NCI-H2029 treated with DMSO at 0.1 percent for 48 hours (cell line): ENCODE results near the gene CHST7.

Experiments used
- DNase-seq: peaks from one replicate; lab custom pipeline; 2025; lab: John Stamatoyannopoulos, UW

CHST7 gene

DNA sequence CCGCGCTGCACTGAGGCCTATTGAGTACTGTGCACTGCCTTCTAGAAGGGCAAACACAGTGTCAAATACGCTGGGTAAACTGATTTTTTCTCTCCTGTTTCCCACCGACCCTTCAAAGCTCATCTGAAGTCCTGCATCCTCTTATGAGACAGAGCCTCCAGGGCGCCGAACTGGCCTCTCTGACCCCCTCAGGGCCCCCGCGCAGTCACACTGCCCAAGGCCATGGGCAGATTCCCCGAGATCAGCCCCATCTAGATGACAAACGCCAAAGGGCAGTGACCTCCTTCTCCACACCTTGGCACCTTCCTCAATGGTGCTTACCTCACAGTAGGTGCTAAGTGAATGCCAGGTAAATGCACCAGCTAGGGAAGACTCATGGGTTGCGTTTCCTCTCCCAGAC is 34.4 kb downstream of the CHST7 start:
- no peak for DNase-seq

DNA sequence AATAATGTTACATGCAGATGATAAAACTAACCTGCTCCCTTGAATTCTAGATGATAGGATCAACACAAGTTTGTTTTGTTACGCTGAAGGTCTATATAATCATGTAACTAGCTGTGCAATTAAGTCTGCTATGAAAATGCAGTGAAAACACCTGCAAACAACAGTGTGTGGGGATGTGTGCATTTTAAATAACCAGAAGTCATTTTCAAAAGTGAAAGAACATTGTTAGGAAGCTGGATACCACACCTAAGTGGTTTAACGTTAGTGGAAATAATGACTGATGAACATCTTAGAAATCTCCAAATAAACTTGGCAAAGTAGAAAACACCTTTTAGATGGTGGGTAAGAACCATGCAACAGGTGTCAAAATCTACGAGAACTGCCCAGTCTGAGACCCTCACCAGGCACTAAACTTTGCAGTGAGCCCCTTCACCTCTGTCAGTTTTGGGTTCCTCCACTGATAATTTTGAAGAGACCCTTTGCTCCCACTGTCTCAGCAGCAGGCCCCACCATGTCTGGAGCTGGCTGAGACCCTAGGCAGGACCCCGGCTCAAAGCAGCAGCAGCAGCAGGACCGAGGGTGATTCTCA is 36.6 kb downstream of the CHST7 start:
- no peak for DNase-seq

DNA sequence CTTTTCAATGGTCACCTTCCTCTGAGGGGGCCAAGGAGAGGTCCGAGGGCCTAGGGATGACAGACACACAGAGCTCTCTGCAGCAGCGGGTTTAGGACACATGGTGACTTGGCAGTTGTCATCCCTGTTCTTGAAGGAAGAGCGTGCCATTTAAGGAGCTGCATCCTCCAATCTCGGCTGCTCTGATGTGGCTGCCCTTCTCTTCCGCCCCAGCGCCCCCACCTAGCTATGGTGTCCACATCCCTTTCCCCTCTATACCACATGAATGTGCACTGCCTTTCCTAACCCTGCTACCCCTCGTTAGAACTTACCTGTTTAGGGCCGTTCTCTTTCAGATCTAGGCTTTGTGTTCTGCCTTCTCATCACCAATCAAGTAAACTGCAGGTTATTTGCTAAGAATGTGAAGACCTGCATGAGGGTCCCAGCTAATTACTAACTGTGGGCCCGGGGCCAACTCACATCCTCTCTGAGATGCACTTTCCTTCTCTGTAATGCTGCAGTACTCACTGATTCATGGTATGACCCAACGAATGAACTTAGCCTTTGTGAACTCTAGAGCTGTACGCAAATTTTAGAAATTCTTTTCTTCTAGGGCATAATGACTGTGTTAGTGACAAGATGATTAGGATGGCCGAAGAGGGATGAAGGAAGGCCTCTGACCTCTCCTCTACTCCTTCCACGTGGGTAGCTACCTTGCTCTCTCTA is 38.2 kb downstream of the CHST7 start:
- no peak for DNase-seq

DNA sequence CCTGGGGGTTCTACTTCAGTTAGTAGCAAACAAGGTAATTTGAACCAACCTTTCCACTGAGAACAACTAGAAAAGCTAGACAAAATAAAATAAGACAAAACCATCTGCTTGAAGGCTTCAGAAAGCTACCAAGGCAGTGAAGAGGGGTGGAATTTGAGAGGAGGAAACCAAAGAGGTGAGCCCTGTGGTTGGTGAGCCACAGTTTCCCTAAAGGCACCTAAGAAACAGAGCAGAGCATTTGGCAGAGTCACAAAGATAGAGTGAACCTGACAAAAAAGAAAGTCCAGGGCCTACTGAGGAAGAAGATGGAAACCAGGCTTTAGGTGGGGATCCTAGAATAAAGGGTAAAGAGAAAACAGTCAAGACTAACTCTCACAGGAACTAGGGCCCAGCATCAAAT is 44.3 kb downstream of the CHST7 start:
- DNase-seq, result no peak

DNA sequence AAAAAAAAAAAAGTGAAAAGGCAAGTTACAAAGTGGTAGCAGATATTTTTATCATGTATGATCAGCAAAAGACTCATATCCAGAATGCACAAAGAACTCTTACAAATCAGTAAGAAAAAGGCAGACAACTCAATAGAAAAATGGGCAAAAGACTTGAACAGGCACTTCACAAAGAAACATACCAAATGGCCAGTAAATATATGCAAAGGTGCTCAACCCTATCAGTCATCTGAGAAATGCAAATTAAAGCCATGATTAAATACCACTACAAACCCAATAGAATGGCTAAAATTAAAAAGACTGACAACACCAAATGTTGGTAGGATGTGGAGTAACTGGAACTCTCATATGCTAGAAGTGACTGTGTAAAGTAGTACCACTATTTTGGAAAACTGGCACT is 45.4 kb downstream of the CHST7 start:
- DNase-seq, result no peak

DNA sequence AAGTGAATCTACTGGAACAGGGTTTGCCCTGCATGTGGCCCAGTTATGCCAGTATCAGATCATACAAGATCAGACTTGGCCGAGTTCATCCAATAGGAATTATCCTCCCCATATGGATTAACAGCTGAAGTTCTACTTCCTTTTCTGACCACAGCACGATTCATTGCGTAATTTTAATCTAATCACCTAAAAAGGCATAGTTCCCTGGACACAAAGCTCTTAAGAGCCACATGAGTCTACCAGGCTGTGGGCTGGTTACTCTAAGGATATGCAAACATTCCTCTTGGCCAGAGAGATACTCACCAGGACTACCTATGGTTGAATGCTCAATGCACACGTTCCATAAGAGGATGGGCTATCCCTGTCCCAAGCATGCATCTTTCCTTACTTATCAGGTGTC is 46.9 kb downstream of the CHST7 start:
- DNase-seq, result no peak

DNA sequence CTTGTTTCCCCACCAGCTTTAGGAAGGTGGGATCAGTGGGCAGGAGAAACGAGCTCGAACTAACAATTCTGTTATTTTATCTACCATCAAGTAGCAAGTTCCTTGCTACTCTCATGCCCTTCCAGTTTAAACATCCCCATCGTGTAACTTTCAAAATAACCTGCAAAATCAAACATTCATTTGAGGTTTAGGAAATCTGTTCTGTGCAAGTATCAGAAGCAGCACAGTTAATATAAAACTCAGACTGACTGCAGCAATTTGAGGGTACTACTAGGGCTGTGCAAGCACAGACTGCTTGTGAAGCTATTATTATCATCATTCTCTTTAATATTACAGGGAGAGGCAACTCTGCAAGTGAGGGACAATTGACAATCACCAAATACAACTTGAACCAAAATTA is 48.0 kb downstream of the CHST7 start:
- DNase-seq, result no peak

DNA sequence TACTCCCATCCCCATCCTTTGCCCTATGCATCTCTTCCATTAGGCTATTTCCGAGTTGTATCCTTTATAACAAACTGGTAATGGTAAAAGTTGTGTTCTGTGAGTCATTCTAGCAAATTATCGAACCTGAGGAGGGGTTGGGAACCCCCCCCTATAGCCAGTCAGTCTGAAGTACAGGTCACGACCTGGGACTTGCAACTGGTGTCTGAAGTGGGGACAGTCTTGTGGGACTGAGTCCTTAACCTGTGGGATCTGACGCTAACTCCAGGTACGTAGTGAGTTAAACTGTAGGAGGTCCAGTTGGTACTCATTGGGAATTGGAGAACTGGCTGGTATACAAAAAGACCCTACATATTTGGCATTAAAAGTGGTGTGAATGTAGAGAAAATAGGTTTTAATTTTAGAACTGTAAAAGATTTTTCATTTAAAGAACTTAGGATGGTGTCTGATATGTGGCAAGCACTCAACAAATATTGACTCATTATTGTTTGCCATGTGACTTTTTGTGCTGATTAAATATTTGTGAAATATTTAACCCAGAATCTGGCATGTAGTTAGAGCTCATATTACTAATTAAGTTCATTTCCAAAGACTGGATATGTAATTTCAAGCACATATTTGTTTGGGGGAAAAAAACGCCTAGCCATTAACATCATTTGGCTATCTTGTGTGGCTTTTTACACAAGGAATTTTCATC is 50.7 kb downstream of the CHST7 start:
- DNase-seq, result peak; percentile 2

DNA sequence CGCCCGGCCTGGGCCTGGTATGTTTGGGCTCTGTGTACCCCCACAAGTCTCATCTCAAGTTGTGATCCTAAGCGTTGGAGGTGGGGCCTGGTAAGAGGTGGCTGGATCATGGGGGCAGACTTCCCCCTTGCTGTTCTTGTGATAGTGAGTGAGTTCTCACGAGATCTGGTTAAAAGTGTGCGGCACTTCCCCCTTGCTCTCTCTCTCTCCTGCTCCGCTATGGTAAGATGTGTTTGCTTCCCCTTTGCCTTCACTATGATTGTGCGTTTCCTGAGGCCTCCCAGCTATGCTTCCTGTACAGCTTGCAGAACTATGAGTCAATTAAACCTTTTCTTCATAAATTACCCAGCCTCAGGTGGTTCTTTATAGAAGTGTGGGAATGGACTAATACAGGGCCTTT is 53.0 kb downstream of the CHST7 start:
- no peak for DNase-seq

DNA sequence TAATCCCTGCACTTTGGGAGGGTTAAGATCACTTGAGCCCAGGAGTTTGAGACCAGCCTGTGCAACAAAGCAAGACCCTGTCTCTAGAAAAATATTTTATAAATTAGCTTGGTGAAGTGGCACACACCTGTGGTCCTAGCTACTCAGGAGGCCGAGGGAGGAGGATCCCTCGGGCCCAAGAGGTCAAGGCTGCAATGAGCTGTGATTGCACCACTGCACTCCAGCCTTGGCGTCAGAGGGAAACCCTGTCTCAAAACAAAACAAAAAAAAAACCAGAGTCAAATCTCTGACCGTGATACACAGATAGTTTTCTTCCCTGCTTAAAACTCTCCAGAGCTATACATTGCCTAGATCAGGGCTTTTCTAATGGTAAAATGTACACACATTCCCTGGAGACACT is 53.5 kb downstream of the CHST7 start:
- DNase-seq, result no peak

DNA sequence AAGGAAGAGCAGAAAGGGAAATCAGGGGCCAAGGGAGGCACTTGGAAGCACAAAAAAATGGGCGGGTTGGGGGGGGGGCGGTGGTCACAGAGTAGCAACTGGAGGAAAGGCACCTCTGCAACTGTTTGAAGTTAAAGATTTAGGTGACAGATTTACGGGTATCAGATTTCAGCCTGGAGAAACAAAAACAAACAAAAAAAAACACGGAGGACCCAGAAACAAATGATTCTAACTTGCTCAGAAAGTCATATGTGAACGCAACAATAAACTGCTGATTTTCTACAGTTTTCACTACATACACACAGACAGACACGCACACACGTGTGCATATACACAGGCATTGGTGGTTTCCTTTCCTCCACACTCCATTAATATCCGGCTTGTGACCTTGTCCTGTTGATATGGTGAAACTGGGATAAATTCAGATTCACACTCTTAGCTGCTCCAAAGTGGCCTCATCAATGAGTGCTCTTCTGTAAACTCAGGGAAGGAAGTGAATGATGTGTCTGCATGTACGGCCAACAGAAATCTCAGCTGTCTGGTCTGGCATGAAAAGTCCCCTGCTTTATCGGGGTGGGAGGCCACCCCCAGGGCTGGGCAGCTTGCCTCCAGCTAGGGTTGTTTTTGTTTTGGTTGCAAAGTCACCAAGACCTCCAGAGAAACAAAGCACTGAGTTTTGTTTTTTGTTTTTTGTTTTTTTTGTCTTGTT is 54.3 kb downstream of the CHST7 start:
- DNase-seq, result no peak

DNA sequence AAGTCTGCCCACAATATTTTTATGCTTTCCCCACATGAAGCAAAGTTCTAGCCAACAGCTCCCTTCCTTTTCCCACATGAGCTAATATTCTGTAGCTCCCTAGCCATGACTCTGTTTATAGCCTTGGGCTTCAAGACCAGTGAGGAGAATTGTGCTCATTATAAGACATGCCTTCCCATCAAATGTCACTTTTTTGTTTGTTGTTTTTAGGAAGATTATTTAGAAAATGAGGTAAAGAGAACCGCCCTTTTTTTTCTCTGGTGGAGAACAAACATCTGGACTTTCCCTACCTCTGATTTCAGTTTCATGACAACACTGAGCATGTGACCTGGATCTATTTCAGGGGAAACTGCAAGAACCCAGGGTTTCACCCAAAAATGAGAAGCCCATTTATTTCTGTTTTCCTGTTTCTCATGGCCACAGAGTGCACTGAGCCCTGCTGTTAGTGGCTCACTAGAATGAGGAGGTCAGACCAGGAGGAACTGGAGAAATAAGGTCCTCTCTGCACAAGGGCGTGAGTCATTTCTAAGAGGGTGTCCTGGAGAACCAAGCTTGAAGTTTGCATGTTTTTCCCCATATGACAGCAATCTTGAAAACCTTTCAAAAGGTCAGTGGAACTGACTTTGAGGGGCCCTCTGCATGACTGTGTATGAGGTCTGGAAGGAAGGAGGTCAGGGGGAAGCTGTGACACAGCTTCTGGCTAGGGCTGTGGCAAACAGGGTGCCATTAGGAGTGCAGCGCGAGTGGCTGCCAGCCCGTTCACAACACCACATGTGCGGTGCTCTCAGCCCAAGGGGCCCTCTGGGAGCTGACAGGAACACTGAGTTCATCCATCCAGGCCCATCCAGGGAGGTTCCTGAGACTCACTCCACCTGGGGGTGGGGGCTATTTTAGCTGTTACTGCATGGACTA is 55.2 kb downstream of the CHST7 start:
- DNase-seq, result no peak

DNA sequence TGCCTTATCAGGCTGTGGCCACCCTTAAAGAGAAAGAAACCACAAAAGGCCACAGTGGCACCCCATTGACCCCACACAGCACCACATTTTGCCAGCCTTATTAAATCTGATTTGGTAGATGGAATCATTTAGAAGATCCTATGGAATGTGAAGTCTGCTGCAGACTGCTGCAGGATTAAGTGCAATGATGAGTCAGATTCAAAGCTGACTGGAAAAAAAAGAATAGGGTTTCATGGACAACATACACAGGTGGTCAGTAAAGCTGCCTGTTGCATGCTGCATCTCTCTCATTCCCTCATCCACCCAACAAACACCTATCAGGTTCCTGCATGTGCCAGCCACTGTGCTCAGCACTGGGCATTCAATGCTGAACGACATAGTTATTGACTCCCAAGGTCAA is 56.6 kb downstream of the CHST7 start:
- no peak for DNase-seq

DNA sequence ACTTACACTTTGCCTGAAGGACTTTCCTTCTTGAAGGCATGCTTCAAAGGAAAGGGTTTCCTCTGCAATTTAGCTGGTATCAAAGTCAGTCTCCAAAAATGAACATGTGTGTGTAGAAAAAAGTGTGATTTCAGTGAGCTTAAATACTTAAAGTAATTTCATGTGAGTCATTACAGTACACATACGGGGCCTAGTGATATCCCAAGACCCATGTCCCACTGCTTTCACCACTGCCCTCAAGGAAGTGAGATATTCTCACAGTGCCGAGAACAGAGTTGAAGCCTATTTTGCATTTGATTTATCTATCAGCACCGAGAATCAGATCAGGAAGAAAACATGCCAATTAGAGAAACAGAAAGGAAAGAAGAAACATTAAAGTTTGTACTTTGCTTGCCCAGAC is 61.0 kb downstream of the CHST7 start:
- no peak for DNase-seq

DNA sequence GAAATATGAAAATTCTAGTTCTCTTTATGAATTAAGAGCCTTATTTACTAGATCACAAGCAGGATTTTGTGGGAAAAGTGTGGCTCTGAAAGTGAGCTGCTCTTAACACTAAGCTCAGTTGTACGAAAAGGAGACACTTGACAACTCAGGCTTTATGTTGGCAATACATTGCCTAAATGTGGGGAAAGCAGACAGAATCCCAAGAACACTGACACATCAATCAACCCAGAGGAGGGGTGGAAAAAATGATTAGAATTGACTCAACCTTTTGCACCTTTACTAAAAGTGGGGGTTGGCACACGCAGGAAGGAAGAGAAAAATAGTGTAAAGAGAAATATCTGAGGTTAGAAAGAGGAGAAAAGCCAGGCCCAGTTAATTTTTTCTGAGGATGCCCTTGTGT is 61.6 kb downstream of the CHST7 start:
- DNase-seq, result no peak

DNA sequence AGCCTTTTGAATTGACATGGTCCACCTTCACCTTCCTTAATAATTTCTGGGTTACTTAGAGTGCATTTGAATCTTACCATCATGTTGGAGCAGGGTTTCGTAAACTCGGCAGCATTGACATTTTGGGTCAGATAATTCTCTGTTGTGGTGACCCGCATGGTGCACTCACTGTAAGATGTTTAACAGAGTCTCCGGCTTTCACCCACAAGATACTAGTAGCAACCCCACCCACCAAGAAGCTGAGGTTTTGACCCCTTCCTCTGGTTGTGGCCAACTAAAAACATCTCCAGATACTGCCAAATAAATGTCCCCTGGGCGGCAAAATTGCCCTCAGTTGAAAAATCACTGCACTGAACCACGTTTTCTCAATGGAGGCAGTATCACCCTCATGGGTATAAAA is 62.7 kb downstream of the CHST7 start:
- no peak for DNase-seq

DNA sequence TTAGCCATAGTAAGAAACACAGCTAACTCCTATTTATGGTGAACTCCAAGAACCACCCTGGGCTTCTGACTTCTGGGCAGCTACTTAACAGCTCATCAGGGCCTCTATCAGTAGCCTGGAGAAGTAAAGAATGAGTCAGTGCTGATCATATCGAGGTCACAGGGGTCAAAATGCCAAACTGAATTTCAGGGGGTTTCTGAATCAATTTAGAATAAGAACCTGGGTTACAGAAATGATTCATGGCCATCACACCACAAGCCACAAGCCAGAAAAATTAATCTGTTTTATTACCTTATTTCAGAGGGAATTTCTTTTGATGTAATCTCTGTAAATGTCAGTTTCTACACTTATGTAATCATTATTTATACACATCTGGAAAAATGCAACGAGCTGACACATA is 64.4 kb downstream of the CHST7 start:
- no peak for DNase-seq

DNA sequence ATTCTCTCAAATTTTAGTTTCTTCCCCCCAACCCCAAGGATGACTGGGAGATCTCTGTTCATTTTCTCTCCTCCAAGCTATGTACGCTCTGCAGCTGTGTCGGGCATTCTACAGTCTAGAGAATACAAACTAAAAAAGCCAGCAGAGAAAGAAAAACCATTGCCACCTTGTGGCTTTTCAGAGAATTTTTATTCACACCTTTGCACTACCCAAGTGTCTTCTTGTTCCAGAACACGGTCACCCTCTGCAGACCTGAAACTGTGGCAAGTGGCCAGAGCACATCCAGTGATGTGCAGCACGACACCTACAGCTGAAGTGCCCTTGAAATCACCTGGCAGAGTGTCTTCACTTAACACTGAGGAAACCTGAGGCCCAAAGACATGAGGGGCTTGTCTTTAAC is 68.6 kb downstream of the CHST7 start:
- peak; percentile 18 for DNase-seq

DNA sequence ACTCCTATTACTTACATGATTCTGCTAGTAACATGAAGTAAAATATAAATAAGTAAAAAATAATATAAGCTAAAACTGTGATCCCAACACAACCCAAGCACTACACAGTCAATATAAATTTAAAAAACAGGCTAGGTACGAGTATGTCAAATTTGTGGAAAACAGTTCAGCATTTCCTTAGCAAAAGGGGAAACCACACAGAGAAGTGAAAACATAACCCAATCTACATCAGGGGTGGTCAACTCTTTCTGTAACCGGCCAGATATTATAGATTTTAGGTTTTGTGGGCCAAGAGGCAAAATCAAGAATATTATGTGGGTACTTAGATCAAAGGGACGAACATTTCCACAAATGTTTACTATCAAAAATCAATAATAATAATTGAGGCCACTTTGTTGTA is 70.1 kb downstream of the CHST7 start:
- no peak for DNase-seq

DNA sequence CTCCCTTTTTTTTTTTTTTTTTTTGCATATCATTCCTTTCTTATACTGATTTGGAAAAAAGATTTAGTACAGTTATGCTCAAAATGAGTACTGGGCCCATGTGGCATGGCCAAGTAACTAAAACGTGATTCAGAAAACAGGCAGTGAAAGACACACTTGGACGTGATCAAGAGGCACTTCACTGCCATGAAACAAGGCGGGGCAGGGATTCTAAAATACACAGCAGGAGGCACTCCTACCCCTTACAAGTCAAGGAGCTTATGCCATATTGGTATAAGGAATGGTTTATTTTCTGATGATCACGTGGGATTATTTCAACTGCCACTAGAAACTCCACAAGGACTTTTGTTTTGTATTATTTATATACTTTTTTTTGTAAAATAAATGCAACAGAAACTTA is 72.0 kb downstream of the CHST7 start:
- DNase-seq, result no peak

DNA sequence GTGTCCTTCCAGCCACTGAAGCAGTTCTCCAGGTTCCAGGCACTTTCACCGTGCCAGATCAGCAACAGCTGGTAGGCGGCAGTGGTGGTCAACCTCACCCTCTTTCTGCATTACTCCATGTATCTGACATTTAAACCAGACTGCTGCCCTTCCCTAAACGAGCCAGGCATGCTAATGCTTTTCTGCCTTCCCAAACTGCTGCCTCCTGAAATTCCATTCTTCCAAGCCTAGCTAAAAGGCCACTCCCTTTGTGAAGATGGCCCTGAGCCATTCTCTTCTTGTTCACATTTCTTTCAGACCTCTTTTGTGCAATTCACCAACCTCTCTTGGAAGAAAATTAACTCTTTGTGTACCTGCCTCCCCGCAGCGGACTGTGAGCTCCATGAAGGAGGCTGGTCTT is 73.7 kb downstream of the CHST7 start:
- DNase-seq, result no peak
